NK-92 (cell line): Measurements from ENCODE around the gene P3R3URF.
"Not testable (repeated sequence)": the region's sequence is repeated elsewhere in the genome, so short reads cannot be mapped to it uniquely, and the experiment has no call there.

Experiments used
- DNase-seq: peaks from one replicate; lab custom pipeline; 2025; ENCODE audit not compliant: unreplicated experiment; lab: John Stamatoyannopoulos, UW

P3R3URF gene

DNA sequence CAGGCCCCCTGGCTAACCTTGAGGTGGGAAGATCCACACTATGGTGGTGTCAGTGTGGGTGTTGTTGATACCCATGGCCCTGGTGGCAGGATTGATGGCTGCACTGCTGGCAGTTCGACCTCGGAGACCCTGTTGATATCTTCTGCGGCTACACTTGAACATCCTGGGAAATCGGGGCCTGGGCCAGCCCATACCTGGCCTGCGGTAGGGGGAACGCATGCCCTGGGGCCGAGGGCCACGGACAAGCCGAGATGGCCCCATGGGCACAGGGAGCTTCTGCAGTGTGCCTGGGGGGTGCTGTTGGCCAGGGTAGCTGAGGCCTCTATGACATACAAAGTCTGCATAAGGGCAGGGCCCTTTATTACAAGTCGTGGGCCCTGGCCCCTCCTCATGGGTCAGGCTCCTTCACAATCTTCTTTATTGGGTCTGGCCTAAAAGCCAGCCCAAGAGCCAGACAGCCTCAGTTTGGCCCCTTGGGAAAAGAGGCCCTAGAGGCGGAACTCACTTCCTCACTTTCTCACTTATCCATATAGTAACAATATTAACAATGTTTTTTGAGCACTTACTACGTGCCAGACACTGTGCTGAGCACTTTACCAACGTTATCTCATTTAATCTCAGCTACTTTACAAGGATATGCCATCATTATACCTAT is at the start of gene P3R3URF:
P3R3URF (minus strand) TSS at position 278 of the 655 bp plus-strand sequence; CDS start at position 261, 17 bp downstream.
- DNase-seq: no peak

DNA sequence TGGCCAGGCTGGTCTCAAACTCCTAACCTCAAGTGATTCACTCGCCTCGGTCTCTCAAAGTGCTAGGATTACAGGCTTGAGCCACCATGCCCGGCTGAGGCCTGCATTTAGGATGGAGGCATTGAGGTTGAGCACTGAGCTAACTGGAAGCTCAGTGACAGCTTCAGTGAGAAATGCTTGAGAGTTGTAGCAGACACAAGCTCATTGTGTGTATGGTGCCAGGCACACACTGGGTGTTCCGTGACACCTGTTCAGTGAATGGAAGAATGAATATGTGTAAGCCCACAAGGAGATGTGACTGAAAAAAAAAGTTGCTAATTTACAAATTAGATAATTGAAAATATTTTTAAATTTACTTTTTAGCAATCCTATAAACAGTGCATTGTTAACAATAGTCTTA is 48.7 kb upstream of the P3R3URF start:
- no peak for DNase-seq

DNA sequence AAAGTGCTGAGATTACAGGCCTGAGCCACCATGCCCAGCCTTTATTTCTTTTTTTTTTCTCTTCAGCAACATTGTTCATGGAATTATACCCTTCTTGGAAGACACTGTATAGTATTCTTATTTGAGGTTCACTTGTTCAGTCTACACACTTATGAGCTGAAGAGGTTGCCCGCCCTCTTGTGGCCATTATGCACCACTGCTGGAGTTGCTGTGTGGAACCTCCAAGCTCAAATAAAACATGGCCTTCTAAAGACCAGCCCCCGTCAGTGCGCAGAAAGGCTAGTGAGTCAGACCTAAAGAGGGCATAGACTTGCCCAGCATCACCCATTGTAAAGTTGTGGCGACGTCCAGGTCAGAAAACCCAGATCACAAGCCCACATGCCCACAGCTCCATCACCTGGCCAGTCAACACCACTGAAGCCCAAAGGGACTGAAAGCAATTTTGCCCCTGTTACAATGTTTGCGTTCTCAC is 47.2 kb upstream of the P3R3URF start:
- no peak for DNase-seq

DNA sequence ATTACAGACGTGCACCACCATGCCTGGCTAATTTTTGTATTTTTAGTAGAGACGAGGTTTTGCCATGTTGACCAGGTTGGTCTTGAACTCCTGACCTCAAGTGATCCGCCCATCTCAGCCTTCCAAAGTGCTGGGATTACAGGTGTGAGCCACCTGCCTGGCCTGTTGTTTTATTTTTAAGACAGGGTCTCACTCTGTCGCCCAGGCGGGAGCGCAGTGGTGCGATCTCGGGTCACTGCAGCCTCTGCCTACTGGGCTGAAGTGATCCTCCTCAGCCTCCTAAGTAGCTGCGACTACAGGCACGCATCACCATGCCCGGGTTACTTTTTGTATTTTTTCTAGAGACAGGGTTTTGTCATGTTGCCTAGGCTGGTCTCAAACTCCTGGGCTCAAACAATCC is 46.8 kb upstream of the P3R3URF start:
- DNase-seq: not testable (repeated sequence)

DNA sequence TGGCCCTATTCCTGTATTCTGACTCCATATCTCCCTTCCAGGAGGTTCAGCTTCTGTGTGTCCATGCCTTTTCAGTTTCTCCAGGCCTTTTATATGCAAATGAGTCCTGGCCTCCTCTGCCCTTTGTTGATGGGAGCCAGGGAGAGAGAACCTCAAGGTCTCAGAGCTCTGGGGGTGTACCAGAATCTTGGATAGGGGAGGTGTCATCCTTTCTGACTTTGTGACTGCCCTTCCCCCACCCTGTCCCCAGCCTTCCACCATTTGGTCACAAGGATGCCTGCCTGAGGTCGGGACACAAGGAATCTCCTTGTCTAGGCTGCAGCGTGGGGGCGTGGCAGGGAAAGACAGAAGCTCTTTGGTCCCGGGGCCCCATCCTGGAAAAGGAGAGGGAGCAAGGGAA is 45.5 kb upstream of the P3R3URF start:
- no peak for DNase-seq

DNA sequence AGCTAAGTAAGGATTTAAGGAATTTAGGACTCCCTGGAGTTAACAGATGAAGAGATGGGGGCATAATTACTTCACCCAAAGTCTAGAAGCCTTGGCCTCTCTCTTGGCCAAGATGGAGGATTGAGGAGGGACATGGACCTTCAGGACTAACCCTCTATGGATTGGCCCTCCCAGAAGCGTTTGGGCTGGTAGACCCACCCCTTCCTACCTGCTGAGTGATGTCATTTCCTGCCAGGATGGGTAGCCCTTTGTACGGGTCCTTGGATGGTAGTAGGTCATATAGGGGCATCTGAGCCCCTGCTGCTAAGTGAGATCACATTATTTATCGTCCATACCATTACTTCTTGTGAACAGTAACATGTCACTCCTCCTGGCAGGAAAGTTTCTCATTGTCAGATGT is 44.5 kb upstream of the P3R3URF start:
- DNase-seq: no peak

DNA sequence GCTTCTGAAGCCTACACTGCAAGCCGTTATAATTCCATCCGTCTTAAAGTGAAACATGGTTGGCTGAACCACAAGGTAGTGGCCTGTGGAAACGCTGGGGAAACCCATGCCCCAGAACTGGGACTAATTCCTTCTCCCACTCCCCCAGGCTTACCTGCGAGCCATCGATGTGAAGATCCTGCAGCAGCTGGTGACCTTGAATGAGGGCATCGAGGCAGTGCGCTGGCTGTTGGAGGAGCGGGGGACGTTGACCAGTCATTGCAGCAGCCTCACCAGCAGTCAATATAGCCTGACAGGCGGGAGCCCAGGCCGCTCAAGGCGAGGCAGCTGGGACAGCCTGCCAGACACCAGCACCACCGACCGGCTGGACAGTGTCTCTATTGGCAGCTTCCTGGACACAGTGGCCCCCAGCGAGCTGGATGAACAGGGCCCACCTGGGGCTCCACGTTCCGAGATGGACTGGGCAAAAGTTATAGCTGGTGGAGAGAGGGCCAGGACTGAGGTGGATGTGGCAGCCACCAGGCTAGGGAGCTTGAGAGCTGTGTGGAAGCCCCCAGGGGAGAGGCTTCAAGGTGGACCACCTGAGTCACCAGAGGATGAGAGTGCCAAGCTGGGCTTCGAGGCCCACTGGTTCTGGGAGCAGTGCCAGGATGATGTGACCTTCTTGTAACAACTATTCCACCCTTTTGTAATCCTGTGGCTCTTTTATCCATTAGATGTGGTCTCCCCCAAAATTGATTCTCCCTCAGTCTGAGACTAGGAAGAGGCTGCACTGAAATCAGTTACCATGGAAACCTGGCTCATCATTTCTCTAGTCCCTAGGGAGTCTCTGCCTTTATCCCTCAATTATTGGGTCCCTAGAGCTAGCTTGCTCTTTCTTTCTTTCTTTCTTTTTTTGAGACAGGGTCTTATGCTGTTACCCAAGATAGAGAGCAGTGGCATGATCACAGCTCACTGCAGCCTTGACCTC is 43.5 kb upstream of the P3R3URF start:
- no peak for DNase-seq

DNA sequence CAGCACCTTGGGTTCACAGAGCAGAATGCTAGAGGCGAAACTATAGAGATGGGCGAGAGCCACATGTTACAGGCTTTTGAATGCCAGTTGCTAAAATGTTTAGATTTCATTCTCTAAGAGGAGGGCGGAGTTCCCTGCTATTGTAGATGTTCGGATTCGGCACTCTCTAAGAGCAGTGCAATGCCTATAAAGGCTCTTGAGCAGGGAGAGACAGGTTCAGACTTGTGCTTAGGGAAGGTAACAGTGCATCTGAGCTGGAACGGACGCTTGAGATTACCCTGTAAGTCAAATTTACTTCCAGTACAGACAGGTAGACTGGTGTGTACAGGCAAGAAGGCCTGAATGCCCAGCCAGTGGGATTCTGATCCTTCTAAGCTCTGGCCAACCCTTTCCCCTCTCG is 42.2 kb upstream of the P3R3URF start:
- DNase-seq: no peak

DNA sequence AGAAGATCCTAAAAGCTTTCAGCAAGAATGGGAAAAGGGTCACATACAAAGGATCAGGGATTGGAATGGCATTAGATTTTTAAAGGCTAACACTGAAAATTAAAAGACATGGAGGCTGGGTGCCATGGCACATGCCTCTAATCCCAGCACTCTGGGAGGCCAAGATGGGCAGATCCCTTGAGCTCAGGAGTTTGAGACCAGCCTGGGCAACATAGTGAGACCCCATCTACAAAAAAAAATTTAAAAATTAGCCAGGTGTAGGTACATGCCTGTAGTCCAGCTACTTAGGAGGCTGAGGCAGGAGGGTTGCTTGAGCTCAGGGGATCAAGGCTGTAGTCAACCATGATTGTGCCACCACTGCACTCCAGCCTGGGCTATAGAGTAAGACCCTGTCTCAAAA is 39.2 kb upstream of the P3R3URF start:
- DNase-seq: no peak

DNA sequence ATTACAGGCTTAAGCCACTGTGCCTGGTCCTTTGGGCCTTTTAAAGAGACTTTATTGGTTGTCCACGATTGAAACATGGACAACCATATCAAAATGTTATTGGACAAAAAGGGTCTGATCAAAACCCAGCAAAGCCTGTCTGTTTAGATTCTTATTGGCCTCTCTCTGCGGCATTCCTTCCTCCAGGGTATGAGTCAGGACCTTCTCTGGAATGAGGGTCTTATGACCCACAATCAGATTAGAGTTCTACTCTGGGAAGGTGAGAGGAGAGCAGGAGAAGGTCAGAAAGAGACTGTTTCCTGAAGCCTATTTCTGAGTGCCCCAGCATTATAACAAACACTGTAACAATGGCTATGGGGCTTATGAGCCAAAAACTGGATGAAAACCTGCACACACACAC is 34.8 kb upstream of the P3R3URF start:
- no peak for DNase-seq

DNA sequence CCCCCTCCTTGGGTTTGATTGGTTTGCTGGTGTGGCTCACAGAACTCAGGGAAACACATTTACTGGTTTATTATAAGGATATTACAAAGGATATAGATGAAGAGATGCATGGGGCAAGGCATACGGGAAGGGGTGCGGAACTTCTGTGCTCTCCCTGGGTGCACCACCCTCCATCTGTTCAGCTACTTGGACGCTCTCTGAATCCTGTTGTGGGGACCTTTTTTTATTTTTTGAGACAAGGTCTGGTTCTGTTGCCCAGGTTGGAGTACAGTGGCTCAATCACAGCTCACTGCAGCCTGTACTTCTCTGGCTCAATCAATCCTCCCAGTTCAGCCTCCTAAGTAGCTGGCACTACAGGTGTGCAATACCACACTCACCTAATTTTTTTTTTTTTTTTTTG is 34.3 kb upstream of the P3R3URF start:
- no peak for DNase-seq

DNA sequence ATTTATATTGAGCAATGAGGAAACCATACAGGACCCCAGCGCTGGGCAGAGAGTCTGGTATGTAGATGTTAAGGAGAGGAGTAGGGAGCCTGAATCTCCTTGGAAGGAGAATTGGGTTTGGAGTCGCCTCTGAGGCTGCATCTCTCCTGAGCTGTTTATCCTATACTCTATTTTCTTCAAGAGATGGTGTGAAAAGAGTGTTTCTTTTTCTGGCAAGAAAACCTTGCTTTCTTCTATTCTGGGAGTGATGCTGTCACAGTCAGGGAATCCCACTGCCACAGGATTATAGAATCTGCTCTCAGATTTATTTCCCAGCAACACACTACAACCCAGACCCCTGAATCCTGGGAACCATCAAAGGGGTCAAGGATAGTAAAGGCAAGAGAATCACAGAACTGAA is 30.1 kb upstream of the P3R3URF start:
- DNase-seq: no peak

DNA sequence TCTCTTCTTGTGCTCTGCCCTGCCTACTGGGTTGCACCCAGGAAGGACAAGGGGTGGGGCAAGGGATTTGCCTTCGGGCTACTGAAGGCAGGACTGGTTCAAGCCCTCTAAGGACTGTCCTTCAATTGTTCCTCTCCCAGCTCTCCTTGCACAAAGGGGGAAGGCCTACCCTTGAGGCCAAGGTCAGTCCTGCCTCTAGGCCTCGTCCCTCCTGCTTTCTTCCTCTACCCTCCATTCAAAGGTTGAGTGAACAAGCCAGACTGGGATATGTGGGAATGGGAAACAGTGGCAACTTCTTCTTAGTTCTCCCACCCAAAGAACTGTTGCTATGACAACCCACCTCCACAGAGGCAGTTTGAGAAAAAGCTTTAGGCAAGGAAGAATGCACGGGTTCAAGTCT is 29.5 kb upstream of the P3R3URF start:
- DNase-seq: no peak

DNA sequence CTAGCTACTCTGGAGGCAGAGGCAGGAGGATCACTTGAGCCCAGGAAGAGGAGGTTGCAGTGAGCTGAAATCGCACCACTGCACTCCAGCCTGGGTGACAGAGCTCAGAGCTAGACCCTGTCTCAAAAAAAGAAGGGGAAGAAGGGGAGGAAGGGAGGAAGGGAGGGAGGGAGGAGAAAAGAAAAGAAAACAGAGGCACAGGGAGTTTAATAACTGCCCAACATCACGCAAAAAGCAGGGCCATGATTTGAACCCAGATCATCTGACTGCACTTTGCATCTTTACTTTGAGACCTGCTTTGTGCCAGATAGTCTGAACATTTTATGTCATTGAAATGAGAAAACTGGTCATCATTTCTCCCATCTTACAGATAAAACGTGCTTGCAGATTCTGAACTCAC is 28.9 kb upstream of the P3R3URF start:
- DNase-seq: no peak

DNA sequence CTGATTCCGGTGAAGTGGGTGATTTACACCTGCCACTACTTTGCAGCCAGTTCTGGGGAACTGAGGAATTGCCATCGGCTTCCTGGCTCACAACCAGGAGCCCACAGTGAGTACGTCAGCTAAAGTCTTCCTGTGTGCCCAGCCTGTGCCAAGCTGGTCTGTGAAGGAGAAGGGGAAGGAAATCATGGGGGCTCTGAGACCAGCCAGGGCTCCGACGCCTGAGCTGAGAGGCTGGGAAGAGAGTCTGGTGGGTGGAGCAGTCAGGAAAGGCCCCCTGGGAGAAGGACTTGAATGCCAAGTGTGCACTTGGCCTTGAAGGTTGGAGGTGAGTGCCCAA is 28.1 kb upstream of the P3R3URF start:
- no peak for DNase-seq

DNA sequence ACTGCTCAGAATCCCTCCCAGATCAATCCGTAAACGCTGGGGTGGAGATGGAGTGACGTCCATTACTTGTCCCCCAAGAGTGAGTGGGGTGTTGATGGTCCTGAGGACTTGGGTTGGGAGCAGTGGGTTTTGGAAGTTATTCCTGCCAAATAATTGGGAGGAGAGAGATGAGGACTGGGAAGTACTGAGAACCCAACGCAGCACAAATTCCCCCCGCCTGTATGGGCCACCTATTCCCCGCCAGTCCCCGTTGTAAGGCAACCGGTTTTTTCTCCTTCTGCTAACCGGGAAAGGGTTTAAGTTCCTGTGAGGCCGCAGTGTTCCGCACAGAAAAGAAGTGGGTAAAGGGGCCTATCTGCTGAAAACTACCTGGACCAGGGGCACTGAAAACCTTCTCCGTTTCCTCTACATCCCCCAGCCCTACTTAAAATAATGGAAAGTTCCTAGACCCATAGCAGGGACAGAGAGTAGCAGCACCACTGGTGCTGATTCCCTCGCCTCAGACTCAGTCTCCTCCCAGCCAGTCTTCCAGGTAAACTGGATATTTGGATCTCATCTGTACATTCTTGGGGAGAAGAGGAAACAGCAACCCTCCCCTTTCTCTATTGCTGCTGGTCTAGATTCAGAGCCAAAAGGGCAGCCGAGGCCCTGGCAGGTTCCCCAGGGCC is 27.6 kb upstream of the P3R3URF start:
- DNase-seq: no peak

DNA sequence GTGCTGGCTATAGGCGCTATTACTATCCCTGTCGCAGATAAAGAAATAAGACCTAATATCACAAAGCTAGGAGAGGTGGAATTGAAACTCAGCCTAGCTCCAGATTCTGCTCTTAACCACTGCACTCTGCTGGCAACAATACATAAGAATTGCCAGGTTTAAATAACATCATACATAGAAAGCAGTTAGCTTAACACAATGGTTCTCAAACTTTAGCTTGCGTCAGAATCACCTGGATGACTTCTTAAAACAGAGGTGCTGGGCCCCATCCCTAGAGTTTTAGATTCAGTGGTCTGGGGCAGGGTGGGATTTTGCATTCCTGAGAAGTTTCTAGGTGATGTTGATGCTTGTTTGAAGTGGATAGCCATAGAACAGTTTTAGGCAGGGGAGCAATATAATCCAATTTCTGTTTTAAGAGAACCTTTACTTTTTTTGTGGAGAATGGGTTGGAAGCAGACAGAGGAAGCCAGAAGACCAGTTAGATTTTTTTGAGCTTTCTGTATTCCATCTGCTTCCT is 23.0 kb upstream of the P3R3URF start:
- no peak for DNase-seq

DNA sequence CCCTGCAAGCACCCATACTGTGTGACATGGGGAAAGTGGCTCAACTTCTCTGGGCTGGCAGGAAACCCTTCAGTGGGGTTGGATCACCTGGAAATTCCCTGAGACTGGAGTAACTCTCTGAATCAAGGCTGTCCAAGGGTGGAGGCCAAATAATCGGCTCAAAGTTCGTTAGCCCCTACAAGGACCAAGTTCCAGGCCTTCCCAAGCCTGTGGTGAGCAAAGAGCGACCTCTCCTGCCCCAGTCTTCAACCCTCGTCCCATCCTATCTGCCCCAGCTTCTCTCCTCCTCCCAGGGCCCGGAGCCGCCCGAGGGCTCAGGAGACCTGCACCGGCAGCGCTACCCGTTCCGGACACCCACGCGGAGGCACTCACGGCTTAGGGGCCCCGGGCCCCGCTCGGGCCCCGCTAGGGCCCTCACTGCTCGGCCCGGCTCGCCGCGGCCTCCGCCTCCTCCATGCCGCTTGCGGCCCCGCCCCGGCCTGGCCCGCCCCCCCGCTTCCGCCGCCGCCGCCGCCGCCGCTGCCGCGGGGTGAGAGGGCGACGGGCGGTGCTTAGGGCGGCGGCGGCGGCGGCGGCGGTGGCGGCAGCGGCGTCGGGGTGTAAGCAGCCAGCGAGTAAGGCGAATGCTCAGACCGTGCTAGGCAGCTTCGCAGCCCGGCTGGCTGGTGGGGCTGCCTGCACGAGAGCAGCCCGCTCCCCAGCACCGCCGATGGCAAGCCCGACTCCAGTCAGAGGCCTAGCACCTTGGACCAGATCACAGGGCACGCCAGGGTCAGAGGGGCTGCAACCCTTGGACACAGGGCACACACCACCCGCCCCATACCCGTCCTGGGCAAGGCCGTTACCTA is 21.9 kb upstream of the P3R3URF start, which contains the start of gene POMGNT1:
POMGNT1 (minus strand) TSS at position 471 of the 848 bp plus-strand sequence. CDS start 613 bp downstream, outside the sequence.
- no peak for DNase-seq

DNA sequence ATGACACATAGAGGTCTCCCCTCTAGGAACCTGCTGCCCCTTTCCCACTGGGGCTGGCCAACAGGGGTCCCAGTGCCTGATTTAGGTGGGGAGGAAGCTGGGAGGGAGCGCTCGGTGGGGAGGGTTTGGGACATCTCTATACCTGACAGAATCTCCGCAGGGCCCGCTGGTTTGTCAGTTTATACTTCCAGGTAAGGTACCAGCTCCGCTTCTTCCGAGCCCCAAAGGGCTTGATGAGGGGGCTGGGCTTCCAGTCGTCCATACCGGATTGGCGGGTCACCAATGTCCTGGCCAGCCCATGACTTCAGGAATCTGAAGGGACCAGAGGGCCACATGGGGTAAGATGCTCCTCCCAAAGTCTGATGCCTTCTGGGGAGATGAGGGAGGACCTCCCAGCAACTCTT is 21.3 kb upstream of the P3R3URF start:
- DNase-seq: no peak

DNA sequence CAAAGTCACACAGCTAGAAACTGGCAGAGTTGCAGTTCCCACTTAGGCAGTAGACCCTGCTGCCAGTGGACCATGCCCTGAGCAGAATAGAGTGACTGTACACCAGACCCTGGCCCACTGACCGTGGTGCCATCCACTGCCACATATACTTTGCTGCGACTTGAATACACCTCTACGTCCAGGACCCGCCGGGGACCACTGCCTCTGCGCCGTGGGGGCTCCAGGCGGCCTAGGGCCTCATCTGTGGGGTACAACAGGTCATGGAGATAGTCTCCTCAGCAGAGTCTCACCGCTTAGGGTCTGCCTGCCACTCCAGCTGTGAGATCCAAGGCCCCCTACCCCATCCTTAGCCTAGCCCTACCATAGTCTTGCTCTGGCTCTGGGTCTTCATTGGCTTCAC is 20.3 kb upstream of the P3R3URF start:
- DNase-seq: no peak
